Heart left ventricle (tissue), 16 donors: ENCODE results near the gene ADCY5. TPM values are rescaled to one million over a fixed set of nuclear protein-coding genes. Genes with fewer than 3 reads are reported as not detected.

Source experiments
- ATAC-seq, 4 donors: fragments of 200-7000 bp; cut with Tn5 transposase; one replicate each; pipeline ENCODE4 v1.9.1; 2020 to 2022; ENCODE audit warnings: moderate library complexity in 4 of 4, mild to moderate bottlenecking in 3 of 4, moderate number of reproducible peaks in 1 of 4
- DNase-seq, 5 donors: peaks; one replicate each; pipeline ENCODE4 v3.0.0-alpha.2; 2020
- H3K27ac ChIP-seq, 12 donors: fragments of 200-600 bp; sonication (generic) in 4 of 12; one replicate each; pipeline versions ENCODE4 v1.5.0 to v1.8.0; 2016 to 2022; ENCODE audit warnings: mild to moderate bottlenecking in 2 of 12
- H3K27me3 ChIP-seq, 9 donors: fragments of 200-600 bp; sonication (generic) in 2 of 9; one replicate each; pipeline versions ENCODE4 v1.5.1 to v1.8.0; 2016 to 2022; ENCODE audit warnings: mild to moderate bottlenecking in 3 of 9
- H3K36me3 ChIP-seq, 9 donors: fragments of 200-600 bp; sonication (generic) in 2 of 9; one replicate each; pipeline versions ENCODE4 v1.5.0 to v1.8.0; 2018 to 2022; ENCODE audit warnings: mild to moderate bottlenecking in 2 of 9
- H3K4me1 ChIP-seq, 12 donors: fragments of 200-600 bp; sonication (generic) in 4 of 12; one replicate each; pipeline versions ENCODE4 v1.5.0 to v1.8.0; 2016 to 2022; ENCODE audit warnings: mild to moderate bottlenecking in 3 of 12
- H3K4me3 ChIP-seq, 12 donors: fragments of 200-600 bp; sonication (generic) in 4 of 12; one replicate each; pipeline versions ENCODE4 v1.5.0 to v1.8.0; 2017 to 2022; ENCODE audit warnings: mild to moderate bottlenecking in 9 of 12, moderate library complexity in 4 of 12
- H3K9me3 ChIP-seq, 12 donors: fragments of 200-600 bp; sonication (generic) in 4 of 12; one replicate each; pipeline versions ENCODE4 v1.5.0 to v1.8.0; 2016 to 2022; ENCODE audit warnings: mild to moderate bottlenecking in 1 of 12
- POLR2A ChIP-seq, 2 donors: fragments of 450-650 bp; IDR thresholded peaks; one replicate each; pipeline ENCODE4 v1.6.1; 2017; ENCODE audit warnings: antibody characterized with exemption in 2 of 2, mild to moderate bottlenecking in 2 of 2, moderate library complexity in 2 of 2
- WGBS, 4 donors: extraction: QIAGEN DNeasy Blood & Tissue Kit in 2 of 4; methylation state at CpG; one replicate each; pipeline versions ENCODE4 v1.1.5 to v1.1.7; 2013 to 2018; 5-methylcytosine and 5-hydroxymethylcytosine counted together
- intact Hi-C, 10 donors: fragments of 100-400 bp; cut with DNase I; formaldehyde crosslinking; loops; one replicate each; pipeline versions ENCODE4 v1.11.1 to v1.14.2; 2022
- polyA plus RNA-seq, 2 donors: library from polyadenylated mRNA; stranded (reverse); fragments of 200-250 nt; gene quantifications; one replicate each; pipeline ENCODE4 v1.2.3, GENCODE V29; 2013
- total RNA-seq, 9 donors: library from RNA; depleted of rRNA in 2 of 9; stranded (reverse); fragments of >200 nt in 2 of 9; fragmentation: NEBNext Ultra II Directional in 3 of 9; extraction: Animal tissue kit (Norgen Biotek cat#: 25700) in 3 of 9; gene quantifications; one replicate each; pipeline versions ENCODE4 v1.1.0 to v1.2.4, GENCODE V29; 2016 to 2023
- TF ChIP-seq, protein P1 (sequence below), 12 donors: fragments of 200-600 bp; sonication (generic) in 4 of 12; IDR thresholded peaks; one replicate each; pipeline versions ENCODE4 v1.5.0 to v1.8.0; 2018 to 2022; ENCODE audit warnings: antibody characterized with exemption in 12 of 12, mild to moderate bottlenecking in 5 of 12
- donor health status: ischemic (EF 13 %, LVEDD 7.1; RV severe dilation, severe dysfunction).
- donor health status: healthy with polysubstance abuse.
- donor health status: DM: no; HTN: yes; CAD: no.
- donor health status: DM: no; HTN: no; CAD: no.
- donor health status: ischemic (EF 25% LVEDD 6.9; RV normal size, moderate dysfunction).
- donor health status: ischemic (EF 25% LVEDD 5.7; RV mildly dilated, moderate dysfunction).
- donor health status: healthy.
- donor health status: DM: yes; HTN: yes; CAD: no.
- donor health status: ischemic (EF 35%, LVEDD 5.7; RV mildly dilated, moderate dysfunction).
- donor health status: nonischemic (EF 11% LVEDD 7.7; RV severe dilation, severe dysfunction).
- donor health status: DM: yes; HTN: yes; CAD: no.
- donor health status: PGD.
- donor health status: ischemic (EF 29% LVEDD 5.4; RV normal size, mild dysfunction).
- donor health status: nonischemic (EF 23%, LVEDD 6.1; RV moderate dilation, normal function).

Gene ADCY5
- total and polyA plus RNA-seq, 11 donors, result 78.5 to 276 (median 167) TPM

DNA sequence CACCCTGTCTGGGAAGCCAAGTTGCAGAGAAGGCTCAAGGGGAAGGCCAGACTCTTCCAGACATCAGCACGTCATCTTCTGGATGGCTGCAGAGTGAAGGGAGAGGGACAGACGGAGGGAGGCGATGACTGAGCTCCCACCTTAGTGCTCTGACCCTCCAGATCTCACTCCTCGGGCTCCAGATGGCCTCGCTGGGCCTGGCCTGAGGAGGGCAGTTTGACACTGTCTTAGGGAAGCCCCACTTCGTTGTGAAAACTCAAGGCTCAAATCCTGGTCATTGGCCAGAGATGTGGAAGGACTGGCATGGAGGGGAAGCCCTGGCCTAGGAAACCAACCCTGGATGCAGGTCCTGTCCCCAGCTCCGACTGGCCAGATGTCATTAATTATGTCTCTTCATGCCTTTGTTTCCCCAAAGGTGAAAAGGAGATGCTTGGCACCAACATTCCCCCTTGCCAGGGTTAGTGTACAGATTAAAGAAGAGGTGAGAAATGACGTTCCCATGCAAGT, 70.4 kb downstream of the ADCY5 start:
- peaks cover 8 to 99% (median 52%) of the 10 kb centered on the region in 12 donors for H3K4me1 ChIP-seq
- TF ChIP-seq, protein P1, sequence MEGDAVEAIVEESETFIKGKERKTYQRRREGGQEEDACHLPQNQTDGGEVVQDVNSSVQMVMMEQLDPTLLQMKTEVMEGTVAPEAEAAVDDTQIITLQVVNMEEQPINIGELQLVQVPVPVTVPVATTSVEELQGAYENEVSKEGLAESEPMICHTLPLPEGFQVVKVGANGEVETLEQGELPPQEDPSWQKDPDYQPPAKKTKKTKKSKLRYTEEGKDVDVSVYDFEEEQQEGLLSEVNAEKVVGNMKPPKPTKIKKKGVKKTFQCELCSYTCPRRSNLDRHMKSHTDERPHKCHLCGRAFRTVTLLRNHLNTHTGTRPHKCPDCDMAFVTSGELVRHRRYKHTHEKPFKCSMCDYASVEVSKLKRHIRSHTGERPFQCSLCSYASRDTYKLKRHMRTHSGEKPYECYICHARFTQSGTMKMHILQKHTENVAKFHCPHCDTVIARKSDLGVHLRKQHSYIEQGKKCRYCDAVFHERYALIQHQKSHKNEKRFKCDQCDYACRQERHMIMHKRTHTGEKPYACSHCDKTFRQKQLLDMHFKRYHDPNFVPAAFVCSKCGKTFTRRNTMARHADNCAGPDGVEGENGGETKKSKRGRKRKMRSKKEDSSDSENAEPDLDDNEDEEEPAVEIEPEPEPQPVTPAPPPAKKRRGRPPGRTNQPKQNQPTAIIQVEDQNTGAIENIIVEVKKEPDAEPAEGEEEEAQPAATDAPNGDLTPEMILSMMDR (IDR thresholded peaks at IDR 0.05), result no peak
- no peak for TF ChIP-seq POLR2A (IDR thresholded peaks at IDR 0.05)
- ATAC-seq (no peak), DNase-seq (peak in 1 of 5 donors; percentile 21)
- H3K27ac ChIP-seq, result peak overlapping the region in 8 of 12 donors; percentile 8 to 94 (median 88)
- WGBS, 4 donors, result 73 to 79% (median 77%) methylated on average over 8 of the region's 8 CpGs
- intact Hi-C loops, result loop anchor here in 2 of 10 donors (5.0 to 10.0 kb wide), 2 partner anchors 36 to 66 kb away; partner anchors contain the start of gene ADCY5 (in 1 of the 2)
- no peak overlapping the region for H3K4me3 ChIP-seq
- H3K36me3 ChIP-seq, result no peaks in the 10 kb centered on the region
- H3K27me3 ChIP-seq, result no peaks in the 10 kb centered on the region
- no peaks in the 10 kb centered on the region for H3K9me3 ChIP-seq

DNA sequence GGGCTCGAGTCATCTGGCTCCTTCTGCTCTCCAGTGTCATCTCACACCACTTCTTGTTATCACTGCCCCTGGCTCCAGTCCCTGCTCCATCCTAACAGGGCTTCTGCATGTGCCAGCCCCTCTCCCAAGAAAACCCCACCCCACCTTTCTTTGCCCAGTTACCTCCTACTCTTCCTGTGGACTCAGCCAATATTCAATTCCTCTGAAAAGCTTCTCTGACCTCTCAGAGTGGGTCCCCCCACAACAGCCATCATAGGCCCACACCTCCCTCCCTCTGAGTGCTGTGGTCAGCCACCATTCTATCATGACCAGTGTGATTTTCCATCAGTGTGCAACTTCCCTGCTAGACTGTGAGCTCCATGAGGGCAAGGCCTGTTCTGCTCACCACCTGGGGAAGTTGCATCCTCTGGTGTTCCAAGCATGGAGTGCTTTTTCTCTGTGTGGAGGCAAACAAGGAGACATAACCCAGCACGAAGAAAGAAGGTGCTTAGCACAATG, 71.6 kb downstream of the ADCY5 start:
- Histone ChIP-seq H3K27ac (peak overlapping the region in 10 of 12 donors; percentile 72 to 96 (median 88)), H3K4me1 (peaks cover 8 to 99% (median 57%) of the 10 kb centered on the region in 12 donors), H3K27me3 (no peaks in the 10 kb centered on the region), H3K4me3 (no peak overlapping the region), H3K36me3 (no peaks in the 10 kb centered on the region), H3K9me3 (no peaks in the 10 kb centered on the region)
- 33 to 52% (median 46%) methylated on average over 2 of the region's 2 CpGs for WGBS, 4 donors
- DNase-seq (peak in 1 of 5 donors; percentile 33), ATAC-seq (no peak)
- intact Hi-C loops, result loop anchor here in 2 of 10 donors (5.0 to 10.0 kb wide), 2 partner anchors 35 to 68 kb away; partner anchors contain the start of gene ADCY5 (in 1 of the 2)
- no peak for TF ChIP-seq POLR2A (IDR thresholded peaks at IDR 0.05)

GRCh38 chr3:123376451-123377242, 72.2 kb downstream of the ADCY5 start:
- Histone ChIP-seq H3K9me3 (no peaks in the 10 kb centered on the region), H3K36me3 (no peaks in the 10 kb centered on the region), H3K27ac (peak overlapping the region; percentile 13 to 96 (median 85)), H3K27me3 (no peaks in the 10 kb centered on the region), H3K4me3 (no peak overlapping the region), H3K4me1 (peaks cover 13 to 99% (median 60%) of the 10 kb centered on the region in 12 donors)
- DNase-seq (peak in 1 of 5 donors; percentile 21), ATAC-seq (no peak)
- 23 to 29% (median 26%) methylated on average over 11 of the region's 11 CpGs for WGBS, 4 donors
- TF ChIP-seq, protein P1 (IDR thresholded peaks at IDR 0.05), result no peak
- TF ChIP-seq POLR2A (IDR thresholded peaks at IDR 0.05), result no peak
- intact Hi-C loops, result loop anchor here in 2 of 10 donors (5.0 to 10.0 kb wide), 2 partner anchors 34 to 68 kb away; partner anchors contain the start of gene ADCY5 (in 1 of the 2)

GRCh38 chr3:123375014-123375940, 73.6 kb downstream of the ADCY5 start:
- Histone ChIP-seq H3K9me3 (no peaks in the 10 kb centered on the region), H3K27ac (peak overlapping the region; percentile 60 to 96 (median 85)), H3K36me3 (no peaks in the 10 kb centered on the region), H3K4me3 (no peak overlapping the region), H3K4me1 (peaks cover 12 to 98% (median 62%) of the 10 kb centered on the region in 12 donors), H3K27me3 (no peaks in the 10 kb centered on the region)
- 53 to 63% (median 57%) methylated on average over 12 to 13 of the region's 13 CpGs for WGBS, 4 donors
- DNase-seq, result peak in 3 of 5 donors; percentile 55 to 76 (median 64)
- peak; percentile 34 to 63 (median 56) for ATAC-seq
- intact Hi-C loops, result loop anchor here in 2 of 10 donors (5.0 to 10.0 kb wide), 2 partner anchors 33 to 70 kb away; partner anchors contain the start of gene ADCY5 (in 1 of the 2)
- TF ChIP-seq, protein P1 (IDR thresholded peaks at IDR 0.05), result peak in 1 of 12 donors; percentile 14
- TF ChIP-seq POLR2A (IDR thresholded peaks at IDR 0.05), result no peak
